ENCODE measurements around the gene TBC1D5.
"Not testable (repeated sequence)": the region's sequence is repeated elsewhere in the genome, so short reads cannot be mapped to it uniquely, and the experiment has no call there.

TBC1D5 gene

DNA sequence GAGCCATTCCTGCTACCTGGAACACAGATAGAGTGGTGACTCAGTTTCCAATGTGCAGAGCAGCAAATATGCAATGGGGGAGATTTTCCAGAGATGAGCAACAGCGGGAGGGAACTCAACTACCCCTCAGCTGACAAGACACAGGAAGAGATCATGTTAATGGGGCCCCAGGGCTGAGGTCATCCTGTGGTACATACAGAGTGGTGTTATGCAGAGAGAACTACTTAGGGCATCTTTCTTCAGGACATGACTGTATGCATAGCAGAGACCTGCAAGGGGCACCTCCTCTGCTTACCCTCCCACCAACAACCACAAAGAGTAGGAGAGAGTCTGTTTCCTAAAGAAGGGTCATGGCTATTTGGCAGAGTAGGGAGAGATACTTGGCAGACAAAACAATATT lies 6.8 kb upstream of the TBC1D5 start:
- no peak for DNase-seq

DNA sequence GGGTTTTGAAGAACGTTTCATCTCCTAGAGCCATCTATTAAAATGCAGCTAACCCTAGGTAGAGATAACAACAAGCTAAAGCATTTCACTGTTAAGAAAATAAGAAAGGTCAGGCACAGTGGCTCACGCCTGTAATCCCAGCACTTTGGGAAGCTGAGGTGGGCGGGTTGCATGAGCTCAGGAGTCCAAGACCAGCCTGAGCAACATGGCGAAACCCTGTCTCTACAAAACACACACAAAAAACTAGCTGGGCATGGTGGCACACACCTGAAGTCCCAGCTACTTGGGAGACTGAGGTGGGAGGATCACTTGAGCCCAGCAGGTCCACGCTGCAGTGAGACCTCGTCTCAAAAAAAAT lies 5.4 kb upstream of the TBC1D5 start:
- DNase-seq, result no peak

DNA sequence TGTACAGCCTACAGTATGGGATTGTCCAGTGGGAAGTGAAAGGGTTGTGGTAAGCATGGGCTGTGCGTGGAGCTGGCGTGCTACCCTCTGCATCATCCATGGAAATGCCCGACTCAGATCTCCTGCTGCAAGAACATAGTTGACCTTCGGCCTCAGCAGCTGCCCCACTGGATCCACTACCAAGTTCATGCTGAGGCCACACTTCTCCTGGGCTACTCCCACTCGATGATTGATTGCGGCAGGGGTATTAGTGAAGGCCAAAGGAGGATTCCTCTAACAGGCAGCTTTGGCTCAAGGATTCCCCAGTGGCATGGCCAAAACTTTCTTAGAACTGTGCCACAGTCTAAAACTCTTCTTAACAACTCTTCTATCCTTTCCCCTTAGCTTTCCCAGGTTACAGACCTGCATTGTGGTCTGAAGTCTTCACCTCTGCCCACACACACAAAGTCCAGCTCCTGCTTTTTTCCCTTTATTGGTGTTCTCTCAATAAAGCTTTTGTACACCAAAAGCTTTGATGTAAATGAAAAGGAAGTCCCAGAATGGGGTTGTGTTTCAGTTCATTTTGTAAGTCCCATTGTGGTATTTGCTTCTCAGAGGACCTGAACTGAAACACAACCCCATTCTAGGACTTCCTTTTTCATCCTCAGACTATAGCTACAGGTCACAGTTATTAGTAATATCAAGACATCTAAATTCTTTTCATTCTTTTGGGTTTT lies 4.9 kb upstream of the TBC1D5 start:
- DNase-seq, result no peak

DNA sequence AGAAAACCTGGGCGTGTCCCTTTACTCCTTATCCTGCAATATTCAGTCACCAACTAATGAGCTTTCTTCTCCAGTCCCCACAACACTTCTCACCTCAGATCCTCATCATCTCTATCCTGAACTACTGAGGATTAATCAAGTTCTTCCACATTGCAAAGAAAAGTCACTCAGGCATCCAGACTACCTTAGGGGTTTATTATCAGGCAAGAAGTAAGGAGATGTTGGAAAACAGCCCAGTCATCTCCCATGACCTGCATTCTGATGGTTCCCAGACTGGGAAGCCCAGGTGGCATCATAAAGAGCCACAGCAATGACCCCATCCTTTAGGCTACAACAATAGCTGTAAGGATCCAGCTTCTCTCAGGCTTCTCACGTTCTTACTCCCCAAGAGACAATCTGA lies 3.5 kb upstream of the TBC1D5 start:
- no peak for DNase-seq

DNA sequence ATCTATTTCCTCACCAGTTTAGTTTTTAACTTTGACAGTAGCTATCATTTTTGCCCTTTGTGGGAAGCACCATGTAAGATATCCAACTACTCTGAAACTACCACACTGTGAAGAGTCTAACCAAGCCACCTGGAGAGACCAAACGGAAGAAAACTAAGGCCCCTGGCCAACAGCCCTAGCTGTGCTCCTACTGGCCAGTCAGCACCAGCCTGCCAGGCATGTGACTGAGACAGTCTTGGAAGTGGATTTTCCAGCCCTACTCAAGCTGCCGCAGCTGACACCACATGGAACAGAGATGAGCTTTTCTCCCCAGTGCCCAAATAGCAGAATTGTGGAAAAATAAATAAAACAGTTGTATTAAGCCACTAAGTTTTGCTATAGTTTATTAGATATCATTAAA lies 2.9 kb upstream of the TBC1D5 start:
- DNase-seq, result peak in 1 of 2 experiments; percentile 22

DNA sequence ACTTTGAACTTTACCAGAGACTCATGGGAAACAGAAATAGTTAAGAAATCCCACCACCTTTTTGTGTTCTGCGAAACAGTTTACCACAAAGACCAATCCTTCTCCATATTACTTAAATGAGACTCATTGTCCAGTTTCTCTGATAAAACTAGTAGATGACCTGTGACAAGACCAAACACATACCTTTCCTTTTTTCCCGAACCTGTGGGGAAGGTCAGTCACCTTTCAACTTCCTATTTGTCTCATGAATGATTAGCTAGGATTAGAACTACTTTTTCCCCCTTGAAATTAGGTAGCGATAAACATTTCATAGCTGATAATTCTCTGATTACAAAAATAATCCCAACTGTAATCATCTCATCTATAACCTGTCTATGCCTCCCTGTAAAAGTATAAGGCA lies 2.3 kb upstream of the TBC1D5 start:
- DNase-seq, result no peak

DNA sequence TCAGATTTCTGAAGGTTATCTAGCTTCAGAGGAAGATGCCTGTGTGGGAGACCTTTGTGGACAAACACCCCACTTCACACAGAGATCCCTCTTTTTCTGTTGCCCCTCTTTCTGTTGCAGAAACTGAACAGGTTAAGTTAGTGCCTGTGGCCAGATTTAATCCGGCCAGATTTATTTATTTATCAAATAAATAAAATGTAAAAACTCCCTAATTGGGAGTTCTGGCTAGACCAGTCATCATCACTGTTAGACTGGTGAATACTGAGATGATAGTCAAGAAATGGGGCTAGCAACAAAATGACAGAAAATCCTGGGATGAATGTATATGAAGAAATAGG lies 1.2 kb upstream of the TBC1D5 start:
- DNase-seq, result no peak

DNA sequence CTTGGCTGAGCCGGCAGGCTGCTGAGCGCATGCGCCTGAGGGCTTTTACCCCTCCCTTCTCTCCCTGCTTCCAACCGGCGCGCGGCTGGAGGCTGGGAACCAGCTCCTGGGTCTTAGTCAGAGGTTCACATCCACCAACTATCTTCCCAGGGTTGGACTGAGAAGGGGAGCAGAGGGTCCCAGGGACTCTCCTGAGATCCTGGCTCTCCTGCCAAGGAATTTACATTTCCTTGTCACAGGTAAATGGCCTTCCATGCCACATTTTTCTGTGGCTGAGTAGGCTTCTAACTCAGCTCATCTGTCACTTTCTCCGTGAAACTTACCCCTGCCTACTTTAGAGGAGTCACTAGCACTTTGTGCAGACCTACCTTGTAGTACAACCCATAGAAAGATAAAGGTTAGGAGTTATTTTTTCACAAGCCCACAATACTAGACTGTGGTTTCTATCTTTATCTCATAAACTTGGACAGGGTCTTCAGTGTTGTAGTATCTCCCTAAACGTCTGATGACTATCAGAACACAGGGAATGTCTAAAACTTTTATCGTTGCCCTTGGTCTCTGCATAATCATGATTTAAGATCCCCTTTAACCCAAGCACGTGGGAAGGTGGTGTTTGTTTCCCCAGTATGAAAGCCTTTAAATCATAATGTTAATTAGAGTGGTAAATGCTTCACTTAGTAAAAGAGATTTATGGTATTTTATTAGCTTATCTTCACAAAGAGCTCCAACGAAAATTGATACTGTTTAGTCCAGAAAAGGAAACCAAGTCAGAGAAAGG lies 638 bp upstream of the TBC1D5 start:
- no peak for DNase-seq

DNA sequence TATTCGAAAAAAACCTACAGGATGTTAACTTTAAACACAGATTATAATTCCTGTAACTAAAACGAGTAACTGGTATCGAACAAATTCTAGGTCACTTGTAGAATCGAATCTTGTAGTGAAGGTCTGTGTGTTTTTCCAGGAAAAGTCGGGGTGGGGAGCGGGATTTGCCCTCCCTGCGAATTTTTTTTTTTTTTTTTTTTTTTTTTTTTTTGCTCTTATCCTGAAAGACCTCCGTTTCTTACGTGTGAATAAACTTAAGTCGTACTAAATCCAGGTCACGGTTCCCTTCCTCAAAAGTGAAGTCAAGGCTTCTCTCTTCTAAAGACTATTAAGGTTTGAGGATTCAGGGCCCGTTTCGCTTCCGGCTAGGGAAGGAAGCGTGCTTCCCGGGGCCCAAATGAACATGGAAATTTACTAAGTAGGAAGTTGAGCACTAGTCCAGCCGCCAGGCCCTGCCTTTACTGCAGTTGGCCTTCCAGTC lies 770 bp downstream of the TBC1D5 start:
- peak in 1 of 2 experiments; percentile 66 for DNase-seq

DNA sequence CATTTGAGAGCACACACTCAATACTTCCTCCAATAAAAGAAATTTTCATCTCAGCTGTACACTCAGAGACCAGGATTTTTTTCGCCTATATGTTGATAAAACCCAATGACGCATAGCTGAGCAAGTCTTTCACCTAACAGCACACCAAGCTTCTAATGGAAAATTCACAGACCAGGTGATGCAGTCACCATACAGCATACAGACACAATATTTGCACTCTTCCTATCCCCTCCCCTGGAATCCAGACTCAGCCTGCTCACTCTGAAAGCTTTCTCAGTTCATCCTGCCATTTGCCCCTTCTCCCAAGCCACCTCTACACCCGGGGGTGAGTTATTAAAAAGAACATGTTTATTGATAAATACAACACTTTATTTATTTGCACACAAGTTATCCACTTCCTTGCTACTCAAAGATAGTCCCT lies 1.7 kb downstream of the TBC1D5 start:
- DNase-seq, result peak in 1 of 2 experiments; percentile 25

DNA sequence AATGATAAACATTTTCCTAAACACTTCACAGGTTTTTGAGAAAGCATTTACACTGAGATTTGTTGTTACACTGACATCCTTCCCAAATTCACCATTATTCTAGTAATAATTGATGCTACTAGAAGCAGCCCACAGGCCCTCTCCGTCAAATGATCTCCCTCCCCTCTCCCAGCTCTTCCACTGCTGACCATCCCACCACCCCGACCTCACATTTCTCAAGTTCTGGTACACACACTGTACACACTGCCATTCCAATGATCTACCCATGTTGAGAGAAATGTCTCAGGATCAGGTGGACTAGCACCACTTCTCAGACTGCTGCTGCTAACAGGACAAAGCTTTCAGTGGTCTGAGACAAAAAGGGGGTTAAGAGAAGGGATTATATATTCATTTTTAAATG lies 3.5 kb downstream of the TBC1D5 start:
- DNase-seq, result no peak

DNA sequence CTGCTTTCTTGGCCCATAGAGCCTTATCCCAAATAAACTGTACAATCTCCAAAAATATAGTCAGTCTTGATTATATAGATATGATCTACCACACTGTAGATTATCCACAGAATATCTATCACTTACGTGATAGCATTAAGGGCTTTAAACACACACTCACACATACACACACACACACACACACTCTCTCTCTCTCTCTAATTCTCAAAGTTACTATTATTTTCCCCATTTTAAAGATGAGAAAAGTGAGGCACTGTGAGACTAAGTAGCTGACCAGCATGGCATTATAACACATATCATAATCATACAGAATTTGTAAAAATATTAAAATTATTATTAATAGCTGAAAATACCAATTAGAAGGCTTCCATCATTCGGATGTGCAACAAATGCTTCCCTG lies 4.2 kb downstream of the TBC1D5 start:
- DNase-seq, result no peak

DNA sequence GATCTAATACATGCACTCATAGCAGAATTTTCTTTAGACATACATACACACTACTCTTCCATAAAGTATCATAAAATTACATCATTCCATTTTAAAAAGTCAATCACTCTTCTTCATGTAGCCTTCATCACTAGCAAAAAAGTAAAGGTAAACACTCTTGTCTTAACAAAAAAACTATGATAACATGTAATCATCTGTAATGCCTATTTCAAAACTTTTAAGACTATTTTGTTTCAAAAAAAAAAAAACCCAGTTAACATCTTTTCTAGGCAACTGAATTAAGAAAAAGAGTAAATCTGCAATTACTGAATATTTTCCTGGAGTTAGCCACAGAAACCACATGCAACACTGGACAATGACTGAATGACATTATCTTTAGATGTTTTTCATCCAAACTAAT lies 4.8 kb downstream of the TBC1D5 start:
- no peak for DNase-seq

DNA sequence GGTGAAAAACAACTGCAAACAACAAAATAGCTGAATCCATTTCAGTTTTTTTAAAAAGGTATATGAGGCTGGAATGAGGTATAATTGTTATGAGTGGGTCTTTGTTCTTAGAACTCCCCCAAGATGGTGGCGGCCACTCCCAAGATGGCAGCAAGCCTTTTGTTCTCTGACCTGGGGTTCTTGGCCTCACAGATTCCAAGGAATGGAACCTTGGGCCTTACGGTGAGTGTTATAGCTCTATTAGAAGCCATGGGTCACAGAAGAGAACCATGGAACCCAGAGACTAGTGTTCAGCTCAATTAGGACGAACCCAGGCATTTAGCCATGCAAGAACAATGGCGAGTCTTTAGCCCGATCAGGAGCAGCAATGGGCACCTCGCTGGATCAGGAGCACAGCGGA lies 7.1 kb downstream of the TBC1D5 start:
- DNase-seq, result not testable (repeated sequence)

DNA sequence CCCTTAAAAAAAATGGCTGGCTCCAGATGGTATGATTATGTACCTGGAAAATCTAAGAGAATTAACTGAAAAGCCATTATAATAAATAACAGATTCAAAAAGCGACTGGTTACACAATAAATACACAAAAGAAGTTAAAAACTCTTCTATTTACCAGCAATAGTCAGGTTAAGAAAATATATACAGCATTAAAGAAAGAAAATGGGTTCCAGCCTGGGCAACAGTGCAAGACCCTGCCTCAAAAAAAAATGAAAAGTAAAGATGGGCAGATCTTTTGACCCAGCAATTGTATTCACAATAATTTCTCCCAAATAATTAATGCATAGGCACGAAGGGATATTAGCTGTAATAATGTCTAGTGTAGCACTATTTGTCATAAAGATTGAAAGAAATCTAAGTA lies 8.7 kb downstream of the TBC1D5 start:
- no peak for DNase-seq

DNA sequence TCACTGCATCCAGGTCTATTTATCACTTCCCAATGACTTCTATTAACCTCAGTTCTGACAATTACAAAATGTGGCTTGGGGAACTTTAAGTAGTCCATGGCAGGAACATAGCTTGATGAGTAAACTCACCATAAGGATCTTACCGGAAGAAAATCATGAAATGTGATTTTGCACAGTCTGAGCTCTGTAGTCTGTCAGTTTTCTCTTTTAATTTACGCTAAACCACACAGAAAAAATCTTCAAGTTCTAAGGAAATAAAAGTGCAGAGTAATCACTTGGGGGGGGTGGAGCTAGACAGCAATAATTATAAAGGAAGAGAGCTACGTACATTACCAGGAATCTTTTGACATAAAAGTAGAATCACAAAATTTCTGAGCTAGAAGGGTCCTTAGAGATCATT lies 9.2 kb downstream of the TBC1D5 start:
- DNase-seq, result no peak

DNA sequence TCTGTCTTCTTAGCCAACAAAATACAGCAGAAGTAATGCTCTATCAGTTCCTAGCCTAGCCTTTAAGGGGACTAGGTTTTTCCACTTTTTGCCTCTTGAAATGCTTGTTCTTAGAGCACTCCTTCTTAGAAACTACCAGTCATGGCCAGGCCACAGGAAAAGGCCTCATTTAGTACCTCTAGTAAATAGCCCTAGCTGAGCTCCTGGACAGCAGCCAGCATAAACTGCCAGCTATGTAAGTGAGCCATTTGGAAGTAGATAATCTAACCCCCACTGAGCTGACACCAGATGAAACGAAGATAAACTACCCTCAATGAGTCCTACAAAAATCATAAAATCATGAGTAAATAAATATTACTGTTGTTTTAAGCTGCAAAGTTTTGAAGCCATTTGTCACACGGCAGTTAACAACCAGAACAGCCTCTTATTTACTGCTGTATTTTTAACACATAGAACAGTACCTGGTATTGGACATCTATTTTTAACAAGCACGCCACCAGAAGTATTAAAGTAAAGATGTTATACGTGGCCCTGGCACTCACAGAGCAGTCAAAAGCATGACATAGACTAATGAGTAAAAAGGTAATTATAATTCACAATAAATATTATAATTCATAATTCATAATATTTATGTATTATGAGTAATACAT lies 12.0 kb downstream of the TBC1D5 start:
- no peak for DNase-seq

DNA sequence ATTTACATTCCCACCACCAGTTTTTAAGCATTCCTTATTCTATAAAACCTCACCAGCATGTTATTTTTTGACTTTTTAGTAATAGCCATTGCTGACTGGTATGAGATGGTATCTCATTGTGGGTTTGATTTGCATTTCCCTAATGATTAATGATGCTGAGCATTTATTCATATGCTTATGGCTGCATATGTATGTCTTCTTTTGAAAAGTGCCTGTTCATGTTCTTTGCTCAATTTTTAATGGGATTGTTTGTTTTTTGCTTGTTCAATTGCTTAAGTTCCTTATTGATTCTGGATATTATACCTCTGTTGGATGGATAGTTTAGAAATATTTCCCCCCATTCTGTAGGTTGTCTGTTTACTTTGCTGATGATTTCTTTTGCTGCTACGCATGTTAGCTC lies 16.1 kb downstream of the TBC1D5 start:
- no peak for DNase-seq

DNA sequence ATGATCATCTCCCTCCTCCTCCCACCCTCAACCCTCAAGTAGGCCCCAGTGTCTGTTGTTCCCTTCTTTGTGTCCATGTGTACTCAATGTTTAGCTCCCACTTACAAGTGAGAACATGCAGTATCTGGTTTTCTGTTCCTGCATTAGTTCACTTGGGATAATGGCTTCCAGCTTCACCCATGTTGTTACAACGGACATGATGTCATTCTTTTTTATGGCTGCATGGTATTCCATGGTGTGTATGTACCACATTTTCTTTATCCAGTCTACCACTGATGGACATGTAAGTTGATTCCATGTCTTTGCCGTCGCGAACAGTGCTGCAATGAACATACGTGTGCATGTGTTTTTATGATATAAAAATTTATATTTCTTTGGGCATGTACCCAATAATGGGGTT lies 16.6 kb downstream of the TBC1D5 start:
- DNase-seq, result not testable (repeated sequence)

DNA sequence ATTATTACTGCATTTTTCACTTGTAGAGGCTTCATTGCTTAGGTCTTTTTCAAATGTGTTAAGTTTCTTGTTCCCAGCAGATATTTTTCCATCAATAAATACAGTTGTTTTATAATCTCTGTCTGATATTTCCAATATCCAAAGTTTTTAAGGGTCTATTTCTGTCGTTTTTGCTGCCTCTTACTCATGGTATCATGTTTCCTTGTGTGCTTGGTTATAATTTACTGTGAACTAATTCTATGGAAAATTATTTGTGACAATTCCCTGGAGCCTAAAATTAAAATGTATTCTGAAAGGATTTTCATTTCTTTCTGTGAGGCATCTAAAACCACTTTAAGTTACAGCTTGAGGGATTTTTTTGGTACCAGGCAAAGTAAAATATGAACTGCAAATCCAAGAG lies 17.5 kb downstream of the TBC1D5 start:
- DNase-seq, result no peak

DNA sequence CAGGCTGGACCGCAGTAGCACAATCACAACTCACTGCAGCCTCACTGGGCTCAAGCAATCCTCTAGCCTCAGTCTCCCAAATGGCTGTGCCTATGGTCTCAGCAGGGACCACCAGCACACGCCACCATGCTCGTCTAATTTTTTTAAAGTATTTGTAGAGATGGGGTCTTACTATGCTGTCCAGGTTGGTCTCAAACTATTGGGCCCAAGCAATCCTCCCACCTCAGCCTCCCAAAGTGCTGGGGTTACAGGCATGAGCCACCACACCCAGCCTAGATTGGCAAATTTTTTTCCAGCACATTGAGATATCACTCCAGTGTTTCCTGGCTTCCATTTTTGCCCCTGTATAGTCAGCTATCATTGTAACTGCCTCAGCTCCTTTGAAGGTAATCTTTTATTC lies 18.3 kb downstream of the TBC1D5 start:
- DNase-seq, result no peak

DNA sequence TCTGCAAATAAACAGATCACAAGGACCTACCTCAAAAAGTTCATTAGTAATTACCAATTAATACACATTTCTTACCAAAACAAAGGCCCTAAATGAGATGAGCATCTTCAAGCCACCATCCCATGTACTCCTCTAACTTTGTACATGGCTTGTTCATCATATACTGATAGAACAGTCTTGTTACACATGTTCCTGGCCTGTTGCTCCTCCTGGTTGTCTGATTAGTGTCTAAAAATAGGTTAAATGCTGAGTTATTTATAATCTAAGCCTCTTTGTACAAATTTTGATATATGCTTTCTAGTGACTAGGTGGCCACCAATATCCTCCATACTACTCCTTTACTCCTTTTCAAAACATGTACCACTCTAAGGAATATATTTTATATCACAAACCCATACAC lies 25.0 kb downstream of the TBC1D5 start:
- DNase-seq, result no peak

DNA sequence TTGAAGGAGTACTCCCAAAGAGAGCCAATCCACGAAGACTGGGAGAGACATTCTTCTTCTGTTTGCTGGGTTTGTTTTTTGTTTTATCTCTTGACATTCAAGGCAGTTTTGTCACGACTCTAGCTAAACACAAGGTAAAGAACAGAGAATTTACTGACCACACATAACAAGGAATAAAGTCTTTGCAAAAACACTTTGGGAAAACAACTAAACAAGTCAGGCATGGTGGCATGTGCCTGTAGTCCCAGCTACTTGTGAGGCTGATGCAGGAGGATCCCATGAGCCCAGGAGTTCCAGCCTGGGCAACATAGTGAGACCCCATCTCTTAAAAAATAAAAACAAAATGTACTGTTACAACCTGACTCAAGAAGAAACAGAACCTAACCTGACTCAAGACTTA lies 28.0 kb downstream of the TBC1D5 start:
- DNase-seq, result no peak

DNA sequence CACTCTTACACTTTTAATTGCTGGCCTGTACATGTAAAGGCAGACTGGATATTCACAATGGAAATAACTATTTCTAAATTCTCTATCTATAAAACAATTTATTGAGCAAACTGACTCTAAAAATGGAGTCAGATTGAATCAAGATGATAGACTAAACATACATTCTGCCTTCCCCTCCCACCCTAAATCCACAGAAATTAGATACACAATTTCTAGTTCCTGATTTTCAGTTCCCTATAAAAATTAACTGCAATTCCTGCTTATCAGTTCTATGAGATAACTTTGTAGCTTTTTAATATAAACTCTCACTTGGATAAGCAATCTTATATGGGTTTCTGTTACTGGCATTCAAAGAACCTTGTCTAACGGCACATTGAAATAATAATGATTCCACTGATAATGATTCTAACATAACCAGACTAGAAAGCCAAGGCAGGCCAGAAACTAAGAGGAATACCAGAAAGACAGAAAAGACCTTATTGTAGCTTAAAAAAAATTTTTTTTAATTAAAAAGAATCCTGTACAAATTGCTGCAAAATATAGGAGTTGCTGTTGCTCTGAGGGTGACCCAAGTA lies 33.1 kb downstream of the TBC1D5 start:
- DNase-seq, result no peak
